GM18507 (cell line): ENCODE results near the gene ATP5ME.

ENCODE experiments used
- DNase-seq: peaks from one replicate; pipeline ENCODE4 v3.0.0; 2011; ENCODE audit warnings: low read depth; ENCODE audit not compliant: insufficient read length; ENCODE audit errors: extremely low spot score
- FAIRE-seq: peaks from 2 replicates; lab custom pipeline; 2011; peaks lifted over from hg19 to GRCh38; lab: Jason Lieb, UNC

The ATP5ME gene, protein sequence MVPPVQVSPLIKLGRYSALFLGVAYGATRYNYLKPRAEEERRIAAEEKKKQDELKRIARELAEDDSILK

DNA sequence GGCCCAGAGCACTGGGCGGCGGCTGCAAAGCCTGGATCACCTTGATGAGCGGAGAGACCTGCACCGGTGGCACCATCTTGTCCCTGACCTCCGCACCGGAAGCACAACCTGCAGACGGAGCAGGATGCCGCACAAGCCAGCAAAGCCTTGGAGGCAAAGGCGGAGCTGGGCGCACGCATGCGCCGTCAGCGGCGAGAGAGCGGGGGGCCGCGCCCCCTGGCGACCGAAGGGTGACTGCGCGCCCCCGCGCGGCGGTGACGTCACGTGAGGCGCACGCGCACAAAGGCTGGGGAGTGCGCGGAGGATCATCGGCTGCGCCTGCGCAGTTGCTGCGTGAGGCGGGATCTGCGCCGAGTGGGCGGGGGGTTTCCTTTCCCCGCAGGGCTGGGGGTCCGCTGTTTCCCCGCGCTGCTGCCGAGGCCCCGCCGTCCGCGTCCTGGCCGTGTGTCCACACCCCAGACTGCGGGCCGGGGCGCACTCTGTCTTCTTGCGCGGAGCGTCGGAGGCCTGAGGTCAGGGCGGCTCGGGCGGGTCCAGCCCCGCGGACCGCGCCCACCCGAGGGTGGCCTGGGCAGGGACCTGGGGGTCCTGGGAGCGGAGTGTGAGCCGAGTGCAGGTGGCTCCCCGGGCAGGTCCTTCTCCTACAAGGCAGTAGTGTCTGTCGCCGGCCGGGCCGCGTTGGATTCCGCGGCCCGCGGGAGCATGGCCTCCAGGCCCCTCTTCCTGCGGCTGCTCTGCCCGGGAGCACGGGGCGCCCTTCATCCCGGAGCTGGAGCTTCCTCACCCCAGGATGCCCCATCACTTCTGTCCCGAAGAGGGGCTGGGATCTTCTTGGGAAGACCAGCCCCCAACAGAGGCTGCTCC lies at the start of gene ATP5ME, which contains the start of gene MYL5:
Gene ATP5ME, minus strand, starts transcription at position 105 of the 864 bp plus-strand sequence. Its CDS starts 29 bp downstream, at position 76.
Gene MYL5, plus strand, starts transcription at position 371 of the 864 bp plus-strand sequence. CDS start 3,485 bp downstream, outside the sequence.
- FAIRE-seq (peak; percentile 99), DNase-seq (peak; percentile 99)

DNA sequence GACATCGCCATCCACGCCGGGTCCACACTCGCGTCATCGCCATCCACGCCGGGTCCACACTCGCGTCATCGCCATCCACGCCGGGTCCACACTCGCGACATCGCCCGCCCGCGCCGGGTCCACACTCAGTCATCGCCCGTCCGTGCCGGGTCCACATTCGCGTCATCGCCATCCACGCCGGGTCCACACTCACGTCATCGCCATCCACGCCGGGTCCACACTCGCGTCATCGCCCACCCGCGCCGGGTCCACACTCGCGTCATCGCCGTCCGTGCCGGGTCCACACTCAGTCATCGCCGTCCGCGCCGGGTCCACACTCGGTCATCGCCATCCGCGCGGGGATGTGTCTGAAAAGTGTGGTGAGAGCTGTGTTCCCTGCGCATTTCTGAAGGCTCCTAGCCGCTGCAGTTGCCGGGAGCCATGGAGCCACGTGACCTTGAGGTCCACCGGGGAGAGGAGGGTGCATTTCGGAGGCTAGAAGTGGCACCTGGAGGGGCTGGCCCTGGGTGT lies 48.8 kb upstream of the ATP5ME start:
- no peak for FAIRE-seq
- no peak for DNase-seq

DNA sequence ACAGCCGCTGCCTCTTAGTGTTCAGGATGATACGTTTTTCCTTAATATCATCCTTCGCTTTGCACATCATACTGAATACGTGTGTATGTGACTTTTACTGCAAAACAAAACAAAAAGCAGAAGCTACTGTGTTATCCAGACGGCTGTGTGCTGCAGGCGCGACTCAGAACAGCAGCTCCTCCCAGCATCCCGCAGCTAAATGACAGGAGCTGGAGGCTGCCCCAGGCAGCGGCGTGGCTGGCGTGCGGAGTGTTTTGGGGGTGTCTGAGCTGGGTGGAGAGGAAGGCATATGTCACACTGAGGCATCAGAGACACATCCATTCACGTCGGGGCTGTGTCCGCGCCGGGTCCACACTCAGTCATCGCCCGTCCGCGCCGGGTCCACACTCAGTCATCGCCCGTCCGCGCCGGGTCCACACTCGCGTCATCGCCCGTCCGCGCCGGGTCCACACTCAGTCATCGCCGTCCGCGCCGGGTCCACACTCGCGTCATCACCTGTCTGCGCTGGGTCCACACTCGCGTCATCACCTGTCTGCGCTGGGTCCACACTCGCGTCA lies 48.2 kb upstream of the ATP5ME start:
- FAIRE-seq, result no peak
- no peak for DNase-seq

DNA sequence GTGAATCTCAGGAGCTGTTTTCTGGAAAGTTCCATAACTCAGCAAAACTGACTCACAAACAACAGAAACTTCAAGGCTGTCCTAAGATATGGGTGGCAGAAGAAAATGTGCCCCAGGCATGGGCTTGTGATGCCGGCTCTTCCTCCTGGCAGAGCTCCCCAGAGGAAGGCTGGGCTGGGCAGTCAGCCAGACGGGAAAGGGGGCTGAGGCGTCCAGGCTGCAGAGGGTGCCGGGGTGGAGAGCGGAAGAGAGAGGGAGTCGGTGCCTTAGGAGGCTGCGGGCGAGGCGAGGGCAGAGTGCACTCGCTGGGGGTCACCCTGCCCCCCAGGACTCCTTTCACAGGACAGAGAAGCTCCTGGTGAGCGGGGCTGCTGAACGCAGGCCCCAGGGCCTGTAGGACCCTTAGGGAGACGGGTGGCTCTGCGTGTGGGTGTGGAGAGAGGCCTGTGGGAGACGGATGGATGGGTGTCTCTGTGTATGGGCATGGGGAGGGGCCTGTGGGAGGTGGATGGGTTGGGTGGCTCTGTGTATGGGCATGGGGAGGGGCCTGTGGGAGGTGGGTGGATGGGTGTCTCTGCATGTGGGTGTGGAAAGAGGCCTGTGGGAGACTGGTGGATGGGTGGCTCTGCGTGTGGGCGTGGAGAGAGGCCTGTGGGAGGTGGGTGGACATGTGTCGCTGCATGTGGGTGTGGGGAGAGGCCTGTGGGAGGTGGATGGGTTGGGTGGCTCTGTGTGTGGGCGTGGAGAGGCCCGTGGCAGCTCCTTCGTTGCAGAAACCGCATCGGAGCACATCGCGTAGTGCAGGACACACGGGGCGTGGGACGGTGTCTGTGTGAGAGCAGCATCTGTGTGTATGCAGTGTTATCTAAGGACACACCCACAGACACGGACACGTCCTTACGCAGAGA lies 47.4 kb upstream of the ATP5ME start:
- FAIRE-seq, result no peak
- DNase-seq, result no peak

DNA sequence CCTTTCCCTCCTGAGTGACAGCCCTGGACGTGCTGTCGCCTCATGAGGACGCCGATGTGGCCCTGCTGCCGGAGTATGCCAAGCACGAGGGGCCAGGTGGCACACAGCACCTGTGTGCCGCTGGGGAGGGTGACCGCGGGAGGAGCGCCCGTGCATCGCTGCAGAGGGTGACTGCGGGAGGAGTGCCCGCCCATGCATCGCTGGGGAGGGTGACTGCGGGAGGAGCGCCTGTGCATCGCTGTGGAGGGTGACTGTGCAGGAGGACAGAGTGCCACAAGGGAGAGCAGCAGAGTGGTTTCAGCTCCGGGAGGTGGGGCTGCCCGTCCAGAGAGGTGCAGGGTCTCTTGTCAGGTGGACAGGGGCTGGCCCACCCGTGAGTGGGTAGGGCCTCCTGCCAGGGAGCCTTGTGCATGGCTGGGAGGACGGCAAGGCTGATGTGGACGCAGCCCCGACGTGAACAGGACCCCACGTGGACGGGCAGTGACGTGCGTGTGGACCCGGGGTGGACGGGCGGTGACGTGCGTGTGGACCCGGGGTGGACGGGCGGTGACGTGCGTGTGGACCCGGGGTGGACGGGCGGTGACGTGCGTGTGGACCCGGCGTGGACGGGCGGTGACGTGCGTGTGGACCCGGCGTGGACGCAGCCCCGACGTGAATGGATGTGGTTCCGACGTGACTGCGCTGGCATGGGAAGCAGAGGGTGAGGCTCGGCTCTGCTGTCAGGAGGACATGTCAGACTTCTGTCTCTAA lies 46.2 kb upstream of the ATP5ME start:
- FAIRE-seq (no peak), DNase-seq (no peak)

DNA sequence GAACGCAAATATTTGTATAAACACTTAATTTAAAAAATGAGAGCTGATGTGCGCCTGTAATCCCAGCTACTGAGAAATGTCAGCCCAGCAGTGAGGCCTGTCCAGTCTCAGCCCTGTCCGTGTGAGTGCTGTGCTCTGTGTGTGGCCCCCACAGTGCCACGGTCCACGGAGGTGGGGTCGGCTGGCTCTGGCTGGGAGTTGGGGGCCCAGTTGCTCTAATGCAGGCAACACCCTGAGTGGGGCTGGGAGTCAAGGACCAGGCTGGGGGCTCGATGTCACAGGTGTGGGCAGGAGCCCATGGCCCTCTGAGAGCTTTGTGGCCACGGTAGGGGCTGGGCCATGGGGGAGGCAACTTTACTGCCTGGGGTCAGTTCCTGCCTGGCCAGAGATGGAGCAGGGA lies 44.4 kb upstream of the ATP5ME start:
- FAIRE-seq (no peak), DNase-seq (no peak)

DNA sequence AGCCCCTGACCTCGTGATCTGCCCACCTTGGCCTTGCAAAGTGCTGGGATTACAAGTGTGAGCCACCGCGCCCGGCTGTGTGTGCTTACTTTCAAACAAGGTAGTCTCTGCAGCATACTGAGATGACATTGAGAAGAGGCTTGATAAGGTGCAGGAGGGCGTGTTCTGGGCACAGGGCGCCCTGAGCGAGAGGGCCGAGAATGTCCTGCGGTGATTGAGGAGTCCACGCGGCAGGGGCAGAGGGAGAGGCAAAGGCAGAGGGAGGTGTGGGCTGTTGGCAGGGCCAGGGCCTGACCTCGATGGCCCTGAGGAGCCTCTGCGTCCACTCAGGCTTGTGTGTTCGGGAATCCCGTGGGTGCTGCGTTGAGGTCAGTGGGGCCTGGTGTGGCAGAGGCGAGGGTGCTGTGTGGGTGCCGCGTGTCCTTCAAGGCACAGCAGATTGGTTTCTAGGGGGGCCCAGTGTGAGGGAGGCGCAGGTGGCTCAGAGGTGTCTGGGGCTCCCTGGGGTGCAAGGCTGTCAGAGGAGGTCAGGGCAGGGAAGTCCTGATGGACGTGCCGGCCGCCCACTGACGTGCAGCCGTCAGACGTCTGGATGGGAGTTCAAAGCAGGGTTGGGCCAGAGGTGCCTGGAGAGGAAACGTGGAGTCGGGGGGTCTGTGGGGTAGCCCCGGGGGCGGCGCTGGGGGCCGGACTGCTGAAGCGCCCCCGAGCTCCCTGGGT lies 43.7 kb upstream of the ATP5ME start:
- DNase-seq, result no peak
- no peak for FAIRE-seq

DNA sequence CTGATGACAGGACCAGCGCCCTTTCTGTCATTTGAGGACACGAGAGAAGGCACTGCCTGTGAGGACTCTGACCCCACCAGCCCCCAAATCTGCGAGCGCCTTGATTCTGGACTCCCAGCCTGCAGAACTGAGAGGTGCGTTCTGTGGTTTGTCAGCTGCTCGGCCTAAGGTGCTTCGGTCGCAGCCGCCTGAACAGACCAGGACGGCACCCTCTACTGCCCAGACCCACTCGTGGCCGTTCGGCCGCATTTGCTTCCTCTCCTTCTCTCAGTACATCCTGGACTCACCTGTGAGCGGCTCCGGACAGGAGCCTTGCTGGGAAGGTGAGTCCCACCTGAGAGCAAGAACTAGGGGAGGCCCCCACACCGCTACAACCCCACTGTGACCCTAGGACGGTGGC lies 40.0 kb upstream of the ATP5ME start:
- DNase-seq (no peak), FAIRE-seq (no peak)

DNA sequence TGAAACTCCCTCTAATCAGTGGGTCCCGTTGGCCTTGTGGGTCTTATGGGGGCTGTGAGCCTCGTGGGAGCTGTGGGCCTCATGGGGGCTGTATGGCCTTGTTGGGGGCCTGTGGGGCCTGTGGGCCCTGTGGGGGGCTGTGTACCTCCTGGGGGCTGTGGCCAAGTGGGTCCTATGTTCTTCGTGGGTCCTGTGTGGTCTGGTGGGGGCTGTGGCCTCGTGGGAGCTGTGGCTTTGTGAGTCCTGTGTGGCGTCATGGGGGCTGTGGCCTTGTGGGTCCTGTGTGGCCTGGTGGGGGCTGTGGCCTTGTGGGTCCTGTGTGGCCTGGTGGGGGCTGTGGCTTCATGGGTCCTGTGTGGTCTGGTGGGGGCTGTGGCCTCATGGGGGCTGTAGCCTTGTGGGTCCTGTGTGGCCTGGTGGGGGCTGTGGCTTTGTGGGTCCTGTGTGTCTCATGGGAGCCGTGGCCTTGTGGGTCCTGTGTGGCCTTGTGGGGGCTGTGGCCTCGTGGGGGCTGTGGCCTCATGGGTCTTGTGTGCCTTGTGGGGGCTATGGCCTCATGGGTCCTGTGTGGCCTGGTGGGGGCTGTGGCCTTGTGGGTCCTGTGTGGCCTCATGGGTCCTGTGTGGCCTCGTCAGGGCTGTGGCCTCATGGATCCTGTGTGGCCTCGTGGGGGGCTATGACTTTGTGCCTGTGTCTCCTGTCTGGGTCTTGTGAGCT lies 39.0 kb upstream of the ATP5ME start:
- DNase-seq, result no peak
- no peak for FAIRE-seq

DNA sequence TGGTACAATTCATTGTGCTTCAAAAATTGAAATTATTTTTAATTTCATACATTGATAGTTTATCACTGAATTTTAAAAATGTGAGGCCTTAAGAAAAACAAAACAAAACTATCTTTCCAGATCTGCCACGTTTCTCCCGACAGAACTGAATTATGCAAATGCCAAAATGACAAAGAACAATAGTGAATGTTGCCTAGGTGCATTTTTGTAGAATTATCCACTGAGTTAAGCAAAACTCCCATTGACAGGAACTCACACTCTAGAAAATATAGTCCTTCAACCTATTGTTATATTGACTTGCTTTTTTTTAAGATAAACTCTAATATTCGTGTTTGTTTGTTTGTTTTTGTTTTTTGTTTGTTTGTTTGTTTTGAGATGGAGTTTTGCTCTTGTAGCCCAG lies 38.0 kb upstream of the ATP5ME start:
- FAIRE-seq (no peak), DNase-seq (no peak)

DNA sequence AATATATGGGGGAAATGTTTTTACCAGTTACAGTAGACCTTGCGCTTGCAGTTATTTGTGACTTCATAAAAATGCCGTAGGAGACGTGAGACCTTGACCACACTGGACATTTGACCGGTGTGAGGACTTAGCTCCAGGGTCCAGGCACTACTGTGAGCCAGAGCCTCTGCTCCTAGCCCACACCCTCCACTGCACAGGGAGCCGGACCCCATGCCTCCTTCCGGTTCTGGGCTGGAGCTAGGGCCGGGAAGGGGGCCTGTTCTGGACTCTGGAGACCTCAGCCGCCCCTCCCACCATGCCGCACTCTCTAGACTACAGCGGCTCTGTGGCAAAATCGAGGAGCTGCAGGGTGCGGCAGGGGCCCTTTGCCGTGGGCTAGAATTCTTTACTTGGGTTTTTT lies 36.8 kb upstream of the ATP5ME start:
- FAIRE-seq, result no peak

DNA sequence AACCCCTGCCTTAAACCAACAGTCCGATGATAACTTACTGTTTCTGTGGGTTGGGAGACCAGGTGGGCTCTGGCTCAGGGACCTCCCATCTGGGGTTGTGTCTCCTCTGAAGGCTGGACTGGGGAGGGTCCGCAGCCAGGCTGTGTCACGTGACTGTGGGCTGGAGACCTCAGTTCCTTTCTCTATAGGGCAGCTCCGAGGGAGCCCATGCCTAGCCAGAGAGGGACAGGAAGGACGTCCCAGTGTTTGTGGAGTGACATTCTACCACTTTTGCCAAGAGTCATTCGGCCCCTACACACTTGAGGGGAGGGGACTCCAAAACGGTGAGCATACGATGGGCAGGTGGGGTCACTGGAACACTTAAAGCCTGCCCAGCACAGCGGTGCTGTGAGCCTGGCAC lies 36.0 kb upstream of the ATP5ME start:
- DNase-seq, result no peak

More for the DNA sequence above, 36.8 kb upstream of the ATP5ME start:
- no peak for DNase-seq

DNA sequence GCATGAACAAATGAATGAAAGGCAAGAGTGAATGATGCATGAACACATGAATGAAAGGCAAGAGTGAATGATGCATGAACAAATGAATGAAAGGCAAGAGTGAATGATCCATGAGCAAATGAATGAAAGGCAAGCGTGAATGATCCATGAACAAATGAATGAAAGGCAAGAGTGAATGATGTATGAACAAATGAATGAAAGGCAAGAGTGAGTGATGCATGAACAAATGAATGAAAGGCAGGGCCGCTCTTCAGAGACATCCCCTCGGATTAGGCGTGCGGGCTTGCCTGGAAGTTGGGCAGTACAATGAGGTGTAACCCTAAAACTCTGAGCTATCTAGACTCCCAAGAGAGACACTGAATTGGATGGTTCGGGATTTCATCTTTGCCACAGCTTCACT lies 35.3 kb upstream of the ATP5ME start:
- FAIRE-seq (no peak), DNase-seq (no peak)

More for the DNA sequence above, 36.0 kb upstream of the ATP5ME start:
- no peak for FAIRE-seq

DNA sequence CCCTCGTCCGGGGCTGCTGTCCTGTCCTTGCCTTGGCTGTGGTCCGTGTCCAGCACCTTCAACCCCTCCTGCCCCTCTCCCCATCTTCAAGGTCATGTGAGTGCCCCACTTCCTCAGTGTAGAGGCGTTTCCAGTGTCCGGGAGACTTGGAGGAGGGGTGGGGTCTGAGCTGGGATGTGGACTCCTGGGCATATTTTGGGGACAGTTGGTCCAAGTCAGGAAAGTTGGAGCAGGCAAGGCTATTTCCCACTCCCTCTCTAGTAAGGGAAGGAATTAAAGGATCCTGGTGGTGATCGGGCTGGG lies 34.5 kb upstream of the ATP5ME start:
- no peak for DNase-seq
- no peak for FAIRE-seq

DNA sequence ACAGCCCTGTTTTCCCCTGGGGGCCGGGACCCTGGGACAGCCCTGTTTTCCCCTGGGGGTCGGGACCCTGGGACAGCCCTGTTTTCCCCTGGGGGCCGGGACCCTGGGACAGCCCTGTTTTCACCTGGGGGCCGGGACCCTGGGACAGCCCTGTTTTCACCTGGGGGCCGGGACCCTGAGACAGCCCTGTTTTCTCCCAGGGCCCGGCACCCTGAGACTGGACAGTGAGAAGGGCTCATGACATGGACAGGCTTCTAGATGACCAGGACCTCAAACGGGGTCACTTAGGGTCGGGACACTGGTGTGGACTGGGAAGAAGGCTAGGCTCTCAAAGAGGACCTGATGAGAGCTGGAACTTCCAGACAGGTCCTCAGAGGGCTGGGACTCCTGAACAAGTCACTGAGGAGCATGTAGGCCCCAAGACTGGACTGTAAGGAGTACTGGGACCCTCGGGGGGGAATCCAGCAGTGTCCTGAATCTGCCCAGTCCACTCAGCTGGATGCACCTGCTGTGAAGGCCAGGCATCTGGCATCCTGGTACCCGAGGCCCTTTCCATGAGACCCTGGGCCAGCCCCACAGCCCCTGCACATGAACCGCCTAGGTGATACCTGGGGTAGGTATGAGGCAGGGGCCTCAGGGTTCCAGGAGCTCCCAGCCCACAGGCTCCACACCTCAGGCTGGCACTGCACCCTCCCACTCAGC lies 34.0 kb upstream of the ATP5ME start:
- no peak for FAIRE-seq

DNA sequence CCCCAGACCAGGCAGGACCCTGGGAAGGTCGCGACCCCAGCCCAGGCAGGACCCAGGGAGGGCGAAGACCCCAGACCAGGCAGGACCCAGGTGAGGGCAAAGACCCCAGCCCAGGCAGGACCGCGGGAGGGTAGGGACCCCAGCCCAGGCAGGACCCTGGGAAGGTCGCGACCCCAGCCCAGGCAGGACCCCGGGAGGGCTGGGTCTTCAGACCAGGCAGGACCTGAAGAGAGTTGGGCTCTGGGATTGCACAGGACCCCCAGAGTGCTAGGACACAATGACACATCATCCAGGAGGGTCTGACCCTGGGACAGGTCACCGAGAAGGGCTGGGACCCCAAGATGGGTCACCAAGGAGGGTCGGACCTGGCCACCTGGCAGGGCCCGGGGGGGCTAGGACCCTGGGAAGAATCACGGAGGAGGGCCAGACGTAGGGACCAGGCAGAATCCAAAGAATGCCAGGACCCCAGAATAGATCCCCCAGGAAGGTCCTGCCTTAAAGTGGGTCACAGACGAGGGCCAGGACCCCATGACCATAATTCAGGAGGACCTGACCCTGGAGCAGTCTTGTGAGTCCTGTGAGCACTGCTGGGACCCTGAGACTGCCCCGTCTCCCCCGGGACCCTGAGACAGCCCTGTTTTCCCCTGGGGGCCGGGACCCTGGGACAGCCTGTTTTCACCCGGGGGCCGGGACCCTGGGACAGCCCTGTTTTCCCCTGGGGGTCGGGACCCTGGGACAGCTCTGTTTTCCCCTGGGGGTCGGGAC lies 32.9 kb upstream of the ATP5ME start:
- no peak for FAIRE-seq
- DNase-seq, result no peak

More for the DNA sequence above, 34.0 kb upstream of the ATP5ME start:
- DNase-seq, result no peak
